GM12872 (cell line): ENCODE results near the gene ACADSB.

ENCODE experiments used
- TF ChIP-seq, protein P1 (sequence below): IDR thresholded peaks from 3 replicates; pipeline ENCODE4 v1.5.1; 2011; ENCODE audit warnings: low read depth, mild to moderate bottlenecking, low read length, moderate library complexity; ENCODE audit not compliant: insufficient read depth

Gene ACADSB

GRCh38 chr10:123044391-123044790, 35.6 kb downstream of the ACADSB start:
- TF ChIP-seq, protein P1, sequence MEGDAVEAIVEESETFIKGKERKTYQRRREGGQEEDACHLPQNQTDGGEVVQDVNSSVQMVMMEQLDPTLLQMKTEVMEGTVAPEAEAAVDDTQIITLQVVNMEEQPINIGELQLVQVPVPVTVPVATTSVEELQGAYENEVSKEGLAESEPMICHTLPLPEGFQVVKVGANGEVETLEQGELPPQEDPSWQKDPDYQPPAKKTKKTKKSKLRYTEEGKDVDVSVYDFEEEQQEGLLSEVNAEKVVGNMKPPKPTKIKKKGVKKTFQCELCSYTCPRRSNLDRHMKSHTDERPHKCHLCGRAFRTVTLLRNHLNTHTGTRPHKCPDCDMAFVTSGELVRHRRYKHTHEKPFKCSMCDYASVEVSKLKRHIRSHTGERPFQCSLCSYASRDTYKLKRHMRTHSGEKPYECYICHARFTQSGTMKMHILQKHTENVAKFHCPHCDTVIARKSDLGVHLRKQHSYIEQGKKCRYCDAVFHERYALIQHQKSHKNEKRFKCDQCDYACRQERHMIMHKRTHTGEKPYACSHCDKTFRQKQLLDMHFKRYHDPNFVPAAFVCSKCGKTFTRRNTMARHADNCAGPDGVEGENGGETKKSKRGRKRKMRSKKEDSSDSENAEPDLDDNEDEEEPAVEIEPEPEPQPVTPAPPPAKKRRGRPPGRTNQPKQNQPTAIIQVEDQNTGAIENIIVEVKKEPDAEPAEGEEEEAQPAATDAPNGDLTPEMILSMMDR: peak; percentile 21; the same call in 2 of the 3 replicates

DNA sequence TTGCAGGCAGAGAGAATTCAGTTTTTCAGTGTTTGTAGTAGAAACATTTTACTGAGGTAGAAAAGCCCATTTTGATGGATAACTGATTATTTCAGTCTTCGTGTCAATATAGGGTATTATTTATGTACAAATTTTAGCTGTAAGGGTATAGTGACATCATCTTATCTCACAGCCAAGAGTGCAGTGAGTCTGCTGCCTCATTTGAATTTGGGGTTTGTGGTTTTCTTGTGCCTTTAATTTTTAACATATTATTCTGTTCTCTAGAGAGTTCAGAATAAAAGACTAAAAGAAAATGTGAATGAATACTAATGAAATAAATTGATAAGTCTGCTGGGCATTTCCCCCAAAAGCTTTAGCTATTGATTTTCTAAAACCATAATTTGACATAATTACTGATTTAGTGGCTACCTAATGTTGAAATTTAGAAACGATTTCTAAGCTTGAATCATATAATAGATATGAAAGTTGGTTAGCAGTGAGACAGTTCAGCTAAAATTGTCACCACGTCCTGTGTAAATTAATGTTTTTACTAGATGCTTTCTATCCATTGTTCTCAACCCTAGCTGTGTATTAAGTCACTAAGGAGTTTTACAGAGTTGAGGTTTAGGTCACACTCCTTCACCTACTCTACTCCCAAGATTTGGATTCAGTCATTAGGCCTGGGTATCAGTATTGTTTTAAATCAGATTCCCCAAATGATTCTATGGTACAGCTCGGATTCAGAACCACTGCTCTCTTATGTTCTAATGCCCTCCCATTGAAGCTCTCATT, 37.3 kb downstream of the ACADSB start:
- TF ChIP-seq, protein P1: no peak

GRCh38 chr10:123057968-123058367, 49.2 kb downstream of the ACADSB start:
- TF ChIP-seq, protein P1: no peak

DNA sequence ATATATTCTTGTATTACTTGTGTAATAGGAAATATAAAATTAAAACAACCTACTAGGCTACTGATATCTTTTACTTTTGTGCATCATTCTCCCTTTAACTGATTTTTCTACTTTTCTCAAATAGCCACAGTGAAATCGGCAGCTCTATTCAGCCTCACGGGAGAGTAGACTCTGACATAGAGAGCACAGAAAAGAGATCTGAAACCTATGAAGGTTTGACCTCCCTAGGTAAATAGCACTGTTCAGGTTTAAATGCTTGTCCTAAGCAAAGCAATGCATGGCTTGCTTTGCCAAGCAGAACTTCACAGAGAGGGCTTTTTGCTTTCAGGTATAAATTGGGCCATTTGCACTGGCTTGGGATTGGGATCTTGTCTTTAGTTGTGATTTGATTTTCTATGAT, 53.1 kb downstream of the ACADSB start:
- TF ChIP-seq, protein P1: no peak

DNA sequence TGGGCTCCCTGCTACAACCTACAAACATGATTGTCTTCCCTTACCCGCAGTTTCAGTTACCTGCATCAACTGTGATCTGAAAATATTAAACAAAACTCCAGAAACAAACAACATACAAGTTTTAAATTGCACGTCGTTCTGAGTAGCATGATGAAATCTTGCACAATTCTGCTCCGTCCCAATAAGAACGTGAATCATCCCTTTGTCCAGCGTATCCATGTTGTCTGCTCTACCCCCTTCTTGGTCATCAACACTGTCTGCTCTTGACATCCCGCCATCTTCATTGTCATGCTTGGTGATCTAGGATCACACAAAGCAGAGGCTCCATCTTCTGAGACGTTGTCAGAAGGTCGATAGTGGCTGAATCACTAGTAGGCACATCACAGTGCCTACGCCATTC, 53.9 kb downstream of the ACADSB start:
- TF ChIP-seq, protein P1: no peak

GRCh38 chr10:123068087-123068853, 59.5 kb downstream of the ACADSB start:
- TF ChIP-seq, protein P1: no peak

DNA sequence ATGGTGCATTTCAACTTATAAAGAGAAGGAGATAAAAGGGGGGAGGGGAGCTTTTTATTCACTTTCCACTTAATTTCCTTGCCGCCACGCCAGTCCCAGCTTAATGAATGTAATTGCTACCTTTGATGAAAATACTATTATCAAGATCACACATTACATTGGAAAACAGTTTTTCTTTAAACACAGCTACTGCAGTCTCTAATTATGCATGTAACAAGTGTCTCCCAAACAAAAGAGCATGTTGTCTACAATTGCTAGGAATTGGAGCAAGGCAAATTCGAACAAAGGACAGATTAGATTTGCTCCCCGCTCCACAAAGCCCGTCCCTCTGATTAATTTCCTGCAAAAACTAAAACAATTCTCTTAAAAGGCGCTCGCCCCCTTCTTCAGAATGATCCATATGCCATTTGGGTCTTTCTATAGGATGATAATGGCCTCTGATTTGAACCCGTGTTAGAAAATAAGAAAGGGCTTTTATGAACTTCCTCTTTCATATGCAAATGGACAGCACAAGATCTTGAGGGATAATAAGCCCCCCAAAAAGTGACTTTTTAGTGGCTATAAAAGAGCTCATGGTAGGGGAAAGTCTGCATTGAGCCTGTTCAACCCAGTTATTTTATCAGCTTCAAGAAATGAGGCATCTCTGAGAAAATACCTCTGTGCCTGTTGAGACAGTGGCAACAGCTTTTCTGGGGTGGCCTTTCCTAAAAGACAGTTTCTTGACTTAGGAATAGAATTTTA, 60.6 kb downstream of the ACADSB start:
- TF ChIP-seq, protein P1: no peak
